Ascending aorta (tissue), 2 donors: Measurements from ENCODE around the gene CFHR5. TPM values are rescaled to one million over a fixed set of nuclear protein-coding genes. Genes with fewer than 3 reads are reported as not detected.
"Not testable (repeated sequence)": the region's sequence is repeated elsewhere in the genome, so short reads cannot be mapped to it uniquely, and the experiment has no call there.

Source experiments
- DNase-seq, 2 donors: peaks; one replicate each; pipeline ENCODE4 v3.0.0-alpha.2; 2019; ENCODE audit warnings: low spot score in 2 of 2
- H3K27ac ChIP-seq, 2 donors: fragments of 200-600 bp; sonication (generic); one replicate each; pipeline ENCODE4 v1.5.1; 2016 to 2017; ENCODE audit warnings: mild to moderate bottlenecking in 1 of 2
- H3K27me3 ChIP-seq: fragments of 200-600 bp; sonication (generic); one replicate; pipeline ENCODE4 v1.5.1; 2017
- H3K36me3 ChIP-seq, 2 donors: fragments of 200-600 bp; sonication (generic); one replicate each; pipeline ENCODE4 v1.5.1; 2016
- H3K4me1 ChIP-seq, 2 donors: fragments of 200-600 bp; sonication (generic); one replicate each; pipeline ENCODE4 v1.5.1; 2016 to 2017; ENCODE audit warnings: mild to moderate bottlenecking in 1 of 2
- H3K4me3 ChIP-seq, 2 donors: fragments of 200-600 bp; sonication (generic); one replicate each; pipeline ENCODE4 v1.5.1; 2016 to 2017; ENCODE audit warnings: mild to moderate bottlenecking in 1 of 2
- H3K9me3 ChIP-seq, 2 donors: fragments of 200-600 bp; sonication (generic); one replicate each; pipeline ENCODE4 v1.5.1; 2016
- CTCF ChIP-seq, 3 experiments: fragments of 200-600 bp in 2 of 3; fragments of 450-650 bp in 1 of 3; sonication (generic) in 2 of 3; IDR thresholded peaks; one replicate each; pipeline ENCODE4 v1.5.1; 2016 to 2019; ENCODE audit warnings: antibody characterized with exemption in 3 of 3, mild to moderate bottlenecking in 1 of 3, moderate library complexity in 1 of 3
- intact Hi-C: fragments of 100-400 bp; cut with DNase I; formaldehyde crosslinking; loops from one replicate; pipeline ENCODE4 v1.15.1; 2023
- total RNA-seq: library from RNA; depleted of rRNA; stranded (reverse); fragments of >200 nt; gene quantifications from one replicate; pipeline ENCODE4 v1.1.0, GENCODE V29; 2016

The CFHR5 gene
- total RNA-seq, result not detected

GRCh38 chr1:196977278-196977677 lies at the start of gene CFHR5:
Gene CFHR5, plus strand, starts transcription at chr1:196977556. Its CDS starts 109 bp downstream, at chr1:196977665.
- Histone ChIP-seq H3K36me3 (no peaks in the 10 kb centered on the region), H3K4me3 (no peak within 1 kb of the TSS), H3K27me3 (no peaks in the 10 kb centered on the region), H3K4me1 (no peaks in the 10 kb centered on the region), H3K9me3 (no peaks in the 10 kb centered on the region), H3K27ac (no peak within 1 kb of the TSS)
- intact Hi-C loops, result no loop called here
- DNase-seq, result no peak
- no peak for TF ChIP-seq CTCF (IDR thresholded peaks at IDR 0.05)

- H3K4me3 ChIP-seq, H3K36me3 ChIP-seq, H3K27me3 ChIP-seq, H3K9me3 ChIP-seq, DNase-seq, intact Hi-C loops, H3K27ac ChIP-seq, H3K4me1 ChIP-seq: not testable (repeated sequence)
Measured at GRCh38 chr1:196932853-196933252, 44.5 kb upstream of the CFHR5 start.

DNA sequence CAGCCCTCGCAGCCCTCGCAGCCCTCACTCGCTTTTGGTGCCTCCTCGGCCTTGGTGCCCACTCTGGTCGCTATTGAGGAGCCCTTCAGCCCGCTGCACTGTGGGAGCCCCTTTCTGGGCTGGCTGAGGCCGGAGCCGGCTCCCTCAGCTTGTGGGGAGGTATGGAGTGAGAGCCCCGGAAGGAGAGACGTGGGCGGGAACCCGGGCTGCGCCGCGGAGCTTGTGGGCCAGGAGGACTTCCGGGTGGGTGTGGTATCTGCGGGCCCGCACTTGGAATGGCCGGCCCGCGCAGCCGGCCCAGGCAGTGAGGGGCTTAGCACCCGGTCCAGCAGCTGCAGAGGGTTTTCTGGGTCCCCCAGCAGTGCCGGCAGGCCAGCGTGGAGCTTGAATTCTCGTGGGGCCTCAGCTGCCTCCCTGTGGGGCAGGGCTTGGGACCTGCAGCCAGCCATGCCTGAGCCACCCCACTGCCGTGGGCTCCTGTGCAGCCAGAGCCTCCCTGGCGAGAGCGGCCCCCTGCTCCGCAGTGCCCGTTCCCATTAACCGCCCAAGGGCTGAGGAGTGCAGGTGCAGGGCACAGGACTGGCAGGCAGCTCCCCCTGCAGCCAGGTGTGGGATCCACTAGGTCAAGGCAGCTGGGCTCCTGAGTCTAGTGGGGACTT lies 43.7 kb upstream of the CFHR5 start:
- DNase-seq, result no peak
- H3K27ac ChIP-seq, result no peak overlapping the region
- no peak overlapping the region for H3K4me3 ChIP-seq
- no peaks in the 10 kb centered on the region for H3K4me1 ChIP-seq
- TF ChIP-seq CTCF (IDR thresholded peaks at IDR 0.05), result no peak
- intact Hi-C loops, result no loop called here
- H3K27me3 ChIP-seq, result no peaks in the 10 kb centered on the region
- H3K9me3 ChIP-seq, result no peaks in the 10 kb centered on the region
- no peaks in the 10 kb centered on the region for H3K36me3 ChIP-seq

GRCh38 chr1:196941474-196941873 lies 35.9 kb upstream of the CFHR5 start:
- H3K27ac ChIP-seq, H3K36me3 ChIP-seq, DNase-seq, H3K4me1 ChIP-seq, H3K27me3 ChIP-seq, intact Hi-C loops, H3K4me3 ChIP-seq, H3K9me3 ChIP-seq: not testable (repeated sequence)

DNA sequence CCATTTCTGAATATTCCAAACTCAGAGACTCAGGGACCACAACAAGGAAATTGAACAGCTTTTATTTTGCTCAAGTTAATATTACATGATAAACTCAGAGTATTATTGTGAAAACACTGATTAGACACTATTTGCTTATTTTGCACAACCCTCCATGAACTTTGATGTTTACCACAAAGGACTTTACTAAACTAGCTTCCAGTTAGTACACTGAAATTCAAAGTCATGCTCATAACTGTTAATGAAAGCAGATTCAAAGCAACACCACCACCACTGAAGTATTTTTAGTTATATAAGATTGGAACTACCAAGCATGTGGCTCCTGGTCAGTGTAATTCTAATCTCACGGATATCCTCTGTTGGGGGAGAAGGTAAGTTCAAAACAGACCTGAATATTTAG lies 33.8 kb upstream of the CFHR5 start, which contains the start of gene CFHR2:
Gene CFHR2 (plus strand): TSS at position 171 of the 400 bp plus-strand sequence. CDS start 143 bp downstream, at position 314.
- H3K36me3 ChIP-seq, H3K9me3 ChIP-seq, H3K27me3 ChIP-seq, H3K27ac ChIP-seq, DNase-seq, intact Hi-C loops, H3K4me3 ChIP-seq, H3K4me1 ChIP-seq: not testable (repeated sequence)

DNA sequence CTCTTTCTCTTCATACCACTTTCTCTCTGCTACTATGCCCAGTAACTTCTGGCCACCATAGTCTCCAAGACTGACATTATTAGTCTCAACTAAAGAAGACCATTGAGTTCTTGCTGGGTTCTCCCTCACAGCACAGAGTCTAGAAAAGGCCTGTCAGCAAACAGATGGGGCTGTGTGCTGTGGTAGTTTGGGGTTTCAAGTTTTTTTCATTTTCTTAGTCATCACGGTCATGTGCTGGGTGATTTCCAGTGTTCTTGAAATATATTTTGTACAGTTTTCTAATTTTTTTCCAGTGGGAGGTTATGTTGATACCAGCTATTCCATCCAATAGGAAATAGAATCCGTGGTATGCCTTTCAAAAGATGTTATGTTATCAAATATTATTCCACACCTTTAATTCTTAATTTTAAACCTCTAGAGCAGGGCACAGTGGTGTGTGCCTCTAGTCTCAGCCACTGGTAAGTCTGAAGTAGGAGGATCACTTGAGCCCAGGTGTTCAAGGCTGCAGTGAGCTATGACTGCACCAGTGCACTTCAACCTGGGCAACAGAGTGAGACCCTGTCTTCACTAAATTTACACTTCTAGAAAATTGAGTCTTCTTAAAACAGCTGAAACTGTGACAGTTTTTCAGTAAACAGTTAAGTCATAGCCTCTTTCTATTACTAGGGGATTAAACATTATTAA lies 25.5 kb upstream of the CFHR5 start:
- Histone ChIP-seq H3K4me1 (no peaks in the 10 kb centered on the region), H3K27ac (no peak overlapping the region), H3K4me3 (no peak overlapping the region), H3K27me3 (no peaks in the 10 kb centered on the region), H3K9me3 (no peaks in the 10 kb centered on the region), H3K36me3 (no peaks in the 10 kb centered on the region)
- no peak for DNase-seq
- intact Hi-C loops, result no loop called here
- no peak for TF ChIP-seq CTCF (IDR thresholded peaks at IDR 0.05)

GRCh38 chr1:196954778-196955177 lies 22.6 kb upstream of the CFHR5 start:
- no peak for DNase-seq
- intact Hi-C loops, result no loop called here
- Histone ChIP-seq H3K36me3 (no peaks in the 10 kb centered on the region), H3K27me3 (no peaks in the 10 kb centered on the region), H3K9me3 (no peaks in the 10 kb centered on the region), H3K4me1 (no peaks in the 10 kb centered on the region), H3K27ac (no peak overlapping the region), H3K4me3 (no peak overlapping the region)
- TF ChIP-seq CTCF (IDR thresholded peaks at IDR 0.05), result no peak
